Endothelial cell of umbilical vein (primary cell): Measurements from ENCODE around the gene PDHA2. TPM values are rescaled to one million over a fixed set of nuclear protein-coding genes. Genes with fewer than 3 reads are reported as not detected.

ENCODE experiments used
- BruUV-seq: library from RNA; stranded (reverse); fragments of 400-500 nt; replicated peaks from 2 replicates; lab custom pipeline; 2021; lab: Mats Ljungman, UMichigan
- CTCF ChIA-PET: fragments of 300-600, 350-600 bp; sonication (Branson Sonifier 250); formaldehyde crosslinking; loops from one replicate; lab custom pipeline; 2021; ENCODE audit warnings: antibody characterized with exemption, inconsistent platforms; lab: Charles Lee
- POLR2A ChIA-PET: fragments of 300-600, 350-600 bp; sonication (Branson Sonifier 250); formaldehyde crosslinking; loops from one replicate; lab custom pipeline; 2021; ENCODE audit warnings: antibody characterized with exemption, inconsistent platforms; lab: Charles Lee
- DNase-seq: peaks from one replicate; pipeline ENCODE4 v3.0.0-alpha.2; 2011; ENCODE audit warnings: low read depth, low spot score
- FAIRE-seq: peaks from 2 replicates; lab custom pipeline; 2011; peaks lifted over from hg19 to GRCh38; lab: Jason Lieb, UNC
- H2AFZ ChIP-seq: 2 replicates; pipeline ENCODE4 v1.6.0; 2012; ENCODE audit warnings: low read depth, low read length, control low read depth, inconsistent platforms
- H3K27ac ChIP-seq: 2 replicates; pipeline ENCODE4 v1.5.1; 2011; ENCODE audit warnings: low read depth, mild to moderate bottlenecking, control low read depth, low read length, moderate library complexity; ENCODE audit not compliant: insufficient read depth
- H3K27me3 ChIP-seq, 2 experiments: 2 replicates each; pipeline versions ENCODE4 v1.6.0 to v1.6.1; 2011; ENCODE audit warnings: low read length in 2 of 2, mixed read lengths in 1 of 2; ENCODE audit not compliant: control insufficient read depth in 2 of 2, insufficient read depth in 2 of 2
- H3K36me3 ChIP-seq, 2 experiments: 2 replicates in 1 of 2; 3 replicates in 1 of 2; pipeline ENCODE4 v1.5.1; 2011; ENCODE audit warnings: low read length in 2 of 2, mild to moderate bottlenecking in 1 of 2, moderate library complexity in 1 of 2; ENCODE audit not compliant: control insufficient read depth in 2 of 2, insufficient read depth in 2 of 2; ENCODE audit errors: extremely low read depth in 1 of 2
- H3K4me1 ChIP-seq: 3 replicates; pipeline ENCODE4 v1.5.1; 2011; ENCODE audit warnings: mild to moderate bottlenecking, low read length; ENCODE audit not compliant: control insufficient read depth, insufficient read depth; ENCODE audit errors: extremely low read depth
- H3K4me2 ChIP-seq: 2 replicates; pipeline ENCODE4 v1.6.1; 2011; ENCODE audit warnings: low read length, control low read depth, mixed read lengths; ENCODE audit not compliant: insufficient read depth
- H3K4me3 ChIP-seq, 3 experiments: fragments of 200-600 bp in 1 of 3; sonication (generic), shearing (Covaris generic) in 1 of 3; replicated peaks in 1 of 3; 2 replicates each; pipeline ENCODE4 v1.5.1; 2011 to 2016; ENCODE audit warnings: control low read depth in 3 of 3, low read length in 3 of 3, mild to moderate bottlenecking in 2 of 3, inconsistent platforms in 1 of 3, low read depth in 1 of 3, moderate library complexity in 1 of 3; ENCODE audit not compliant: insufficient read depth in 1 of 3
- H3K79me2 ChIP-seq: 2 replicates; pipeline ENCODE4 v1.6.0; 2012; ENCODE audit warnings: low read length, inconsistent platforms; ENCODE audit not compliant: control insufficient read depth, insufficient read depth
- H3K9ac ChIP-seq: replicated peaks from 2 replicates; pipeline ENCODE3; 2011; ENCODE audit warnings: low read length, control low read depth; ENCODE audit not compliant: insufficient read depth; ENCODE audit errors: extremely low read depth
- H3K9me1 ChIP-seq: replicated peaks from 3 replicates; pipeline ENCODE4 v1.6.0; 2011; ENCODE audit warnings: mild to moderate bottlenecking, low read length; ENCODE audit not compliant: control insufficient read depth, insufficient read depth; ENCODE audit errors: extremely low read depth
- H3K9me3 ChIP-seq: replicated peaks from 2 replicates; pipeline ENCODE4 v1.5.1; 2012; ENCODE audit warnings: low read length, inconsistent platforms; ENCODE audit not compliant: control insufficient read depth, insufficient read depth
- H4K20me1 ChIP-seq: replicated peaks from 2 replicates; pipeline ENCODE3; 2011; ENCODE audit warnings: mild to moderate bottlenecking, low read length; ENCODE audit not compliant: control insufficient read depth, insufficient read depth; ENCODE audit errors: extremely low read depth
- FOS ChIP-seq: IDR thresholded peaks from 2 replicates; pipeline ENCODE4 v1.6.1; 2011; ENCODE audit warnings: mild to moderate bottlenecking, low read length, moderate library complexity, borderline replicate concordance; ENCODE audit not compliant: insufficient read depth
- GATA2 ChIP-seq: IDR thresholded peaks from 2 replicates; pipeline ENCODE4 v1.7.0; 2011; ENCODE audit warnings: low read depth, mild to moderate bottlenecking, moderate library complexity, mixed read lengths, low read length; ENCODE audit not compliant: insufficient read length, insufficient read depth
- JUN ChIP-seq: IDR thresholded peaks from 2 replicates; pipeline ENCODE4 v1.6.1; 2011; ENCODE audit warnings: borderline replicate concordance, low read depth; ENCODE audit not compliant: insufficient read length, insufficient read depth
- POLR2A ChIP-seq: IDR thresholded peaks from 2 replicates; pipeline ENCODE4 v1.6.1; 2012; ENCODE audit warnings: low read depth, mild to moderate bottlenecking, control low read depth, low read length
- POLR2AphosphoS5 ChIP-seq: IDR thresholded peaks from 2 replicates; pipeline ENCODE4 v1.6.1; 2012; ENCODE audit warnings: low read depth, mild to moderate bottlenecking, control low read depth, low read length, moderate library complexity; ENCODE audit not compliant: insufficient read depth
- dilution Hi-C: fragments of 300-500 bp; cut with MboI; formaldehyde crosslinking; loops from one replicate; pipeline ENCODE4 v1.15.0; 2019; ENCODE audit warnings: low sequenced_read_pairs; ENCODE audit not compliant: extremely low pct_ligation_motif_present
- intact Hi-C: fragments of 100-400 bp; cut with micrococcal nuclease; formaldehyde crosslinking; loops from one replicate; pipeline ENCODE4 v1.10.0; 2022
- polyA plus RNA-seq, 4 experiments: library from polyadenylated mRNA; depleted of rRNA in 3 of 4; stranded (reverse) in 3 of 4; unstranded in 1 of 4; fragments of >200 nt; gene quantifications; 2 replicates each; pipeline versions ENCODE4 v1.2.1 to v1.2.3, GENCODE V29; 2011 to 2012; ENCODE audit warnings: missing spikeins in 1 of 4
- small RNA-seq: library from RNA; depleted of rRNA; stranded (forward); fragments of <200 nt; gene quantifications from one replicate; pipeline ENCODE3, GENCODE V24; 2012; ENCODE audit warnings: low replicate concordance, low read depth; ENCODE audit not compliant: insufficient read depth, insufficient read length
- total RNA-seq: library from RNA; stranded (reverse); gene quantifications from 2 replicates; pipeline ENCODE4 v1.2.3, GENCODE V29; 2021
- TF ChIP-seq, protein P1 (sequence below): IDR thresholded peaks from 2 replicates; pipeline ENCODE4 v1.6.1; 2011; ENCODE audit not compliant: insufficient read depth, insufficient read length
- TF ChIP-seq, protein P2 (sequence below), 2 donors: IDR thresholded peaks; 1 replicate in 1 of 2; 2 replicates in 1 of 2; pipeline ENCODE4 v1.5.1; 2011; ENCODE audit warnings: low read length in 2 of 2, mild to moderate bottlenecking in 2 of 2, moderate library complexity in 2 of 2, control low read depth in 1 of 2, inconsistent platforms in 1 of 2, low read depth in 1 of 2; ENCODE audit not compliant: insufficient read depth in 1 of 2; ENCODE audit errors: extremely low read depth in 1 of 2

The PDHA2 gene
- total and polyA plus RNA-seq, 2 donors (not counting 3 experiments of a cell fraction or from before 2014, with no cell fraction given), result not detected

DNA sequence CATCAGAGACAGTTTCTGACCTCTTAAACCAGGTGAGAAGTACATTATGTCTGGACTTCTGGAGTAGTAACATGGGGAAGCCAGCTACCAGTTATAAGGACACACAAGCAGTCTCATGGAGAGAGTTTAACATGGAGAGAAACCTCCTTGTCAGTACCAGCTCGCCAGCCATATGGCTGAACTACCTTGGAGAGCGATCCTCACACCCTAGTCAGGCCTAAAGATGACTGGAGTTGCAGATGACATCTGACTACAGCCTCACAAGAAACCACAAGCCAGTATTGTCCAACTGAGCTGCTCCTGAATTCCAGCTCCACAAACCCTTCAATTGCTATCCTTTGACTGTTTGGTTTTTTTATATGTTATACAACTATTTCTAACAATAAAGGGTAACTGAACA is 49.8 kb downstream of the PDHA2 start:
- no peaks in the 10 kb centered on the region for H3K79me2 ChIP-seq
- H3K9ac ChIP-seq, result no peak overlapping the region
- TF ChIP-seq GATA2, result no peak
- TF ChIP-seq, protein P1, sequence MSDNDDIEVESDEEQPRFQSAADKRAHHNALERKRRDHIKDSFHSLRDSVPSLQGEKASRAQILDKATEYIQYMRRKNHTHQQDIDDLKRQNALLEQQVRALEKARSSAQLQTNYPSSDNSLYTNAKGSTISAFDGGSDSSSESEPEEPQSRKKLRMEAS, result no peak
- TF ChIP-seq JUN, result no peak
- TF ChIP-seq, protein P2, sequence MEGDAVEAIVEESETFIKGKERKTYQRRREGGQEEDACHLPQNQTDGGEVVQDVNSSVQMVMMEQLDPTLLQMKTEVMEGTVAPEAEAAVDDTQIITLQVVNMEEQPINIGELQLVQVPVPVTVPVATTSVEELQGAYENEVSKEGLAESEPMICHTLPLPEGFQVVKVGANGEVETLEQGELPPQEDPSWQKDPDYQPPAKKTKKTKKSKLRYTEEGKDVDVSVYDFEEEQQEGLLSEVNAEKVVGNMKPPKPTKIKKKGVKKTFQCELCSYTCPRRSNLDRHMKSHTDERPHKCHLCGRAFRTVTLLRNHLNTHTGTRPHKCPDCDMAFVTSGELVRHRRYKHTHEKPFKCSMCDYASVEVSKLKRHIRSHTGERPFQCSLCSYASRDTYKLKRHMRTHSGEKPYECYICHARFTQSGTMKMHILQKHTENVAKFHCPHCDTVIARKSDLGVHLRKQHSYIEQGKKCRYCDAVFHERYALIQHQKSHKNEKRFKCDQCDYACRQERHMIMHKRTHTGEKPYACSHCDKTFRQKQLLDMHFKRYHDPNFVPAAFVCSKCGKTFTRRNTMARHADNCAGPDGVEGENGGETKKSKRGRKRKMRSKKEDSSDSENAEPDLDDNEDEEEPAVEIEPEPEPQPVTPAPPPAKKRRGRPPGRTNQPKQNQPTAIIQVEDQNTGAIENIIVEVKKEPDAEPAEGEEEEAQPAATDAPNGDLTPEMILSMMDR (IDR thresholded peaks at IDR 0.05; ENCODE audit: extremely low read depth in 1 of 2, insufficient read depth in 1 of 2, low read depth in 1 of 2, low read length in 2 of 2), result no peak
- no peak for TF ChIP-seq POLR2A
- TF ChIP-seq POLR2AphosphoS5, result no peak
- TF ChIP-seq FOS, result no peak
- DNase-seq, result no peak
- H3K27ac ChIP-seq, result no peak overlapping the region
- no peaks in the 10 kb centered on the region for H3K27me3 ChIP-seq
- intact Hi-C loops, result no loop called here
- no peaks in the 10 kb centered on the region for H3K9me1 ChIP-seq
- no peaks in the 10 kb centered on the region for H3K4me1 ChIP-seq
- POLR2A ChIA-PET, result no interaction called here
- no peaks in the 10 kb centered on the region for H4K20me1 ChIP-seq
- no peak overlapping the region for H3K4me2 ChIP-seq
- CTCF ChIA-PET, result no interaction called here
- dilution Hi-C loops, result no loop called here
- no peaks in the 10 kb centered on the region for H3K9me3 ChIP-seq
- no peaks in the 10 kb centered on the region for H3K36me3 ChIP-seq
- H3K4me3 ChIP-seq, result no peak overlapping the region
- no peak for FAIRE-seq
- no peak overlapping the region for H2AFZ ChIP-seq
- BruUV-seq, result no TSS peak

Small RNA genes lying within 50 kb of the gene (small RNA-seq; reads per million reads assigned to genes)
- gene RNU6-1059P, result not detected
